Fibroblast of mammary gland (primary cell): ENCODE data around the gene ARHGEF28.

Experiments
- DNase-seq: peaks from one replicate; pipeline ENCODE4 v3.0.0-alpha.2; 2010; ENCODE audit warnings: low read depth
- H3K4me3 ChIP-seq: 2 replicates; pipeline ENCODE4 v1.5.1; 2011; ENCODE audit warnings: low read depth, mild to moderate bottlenecking, low read length, moderate library complexity; ENCODE audit not compliant: control insufficient read depth
- TF ChIP-seq, protein P1 (sequence below): conservative IDR thresholded peaks from 2 replicates; pipeline ENCODE4 v1.5.1; 2011; ENCODE audit warnings: low read depth, low read length, inconsistent platforms; ENCODE audit not compliant: control insufficient read depth, insufficient read depth

ARHGEF28 gene

GRCh38 chr5:73827106-73827450 lies 201.1 kb downstream of the ARHGEF28 start:
- TF ChIP-seq, protein P1, sequence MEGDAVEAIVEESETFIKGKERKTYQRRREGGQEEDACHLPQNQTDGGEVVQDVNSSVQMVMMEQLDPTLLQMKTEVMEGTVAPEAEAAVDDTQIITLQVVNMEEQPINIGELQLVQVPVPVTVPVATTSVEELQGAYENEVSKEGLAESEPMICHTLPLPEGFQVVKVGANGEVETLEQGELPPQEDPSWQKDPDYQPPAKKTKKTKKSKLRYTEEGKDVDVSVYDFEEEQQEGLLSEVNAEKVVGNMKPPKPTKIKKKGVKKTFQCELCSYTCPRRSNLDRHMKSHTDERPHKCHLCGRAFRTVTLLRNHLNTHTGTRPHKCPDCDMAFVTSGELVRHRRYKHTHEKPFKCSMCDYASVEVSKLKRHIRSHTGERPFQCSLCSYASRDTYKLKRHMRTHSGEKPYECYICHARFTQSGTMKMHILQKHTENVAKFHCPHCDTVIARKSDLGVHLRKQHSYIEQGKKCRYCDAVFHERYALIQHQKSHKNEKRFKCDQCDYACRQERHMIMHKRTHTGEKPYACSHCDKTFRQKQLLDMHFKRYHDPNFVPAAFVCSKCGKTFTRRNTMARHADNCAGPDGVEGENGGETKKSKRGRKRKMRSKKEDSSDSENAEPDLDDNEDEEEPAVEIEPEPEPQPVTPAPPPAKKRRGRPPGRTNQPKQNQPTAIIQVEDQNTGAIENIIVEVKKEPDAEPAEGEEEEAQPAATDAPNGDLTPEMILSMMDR = no peak
- H3K4me3 ChIP-seq = no peak overlapping the region
- no peak for DNase-seq

DNA sequence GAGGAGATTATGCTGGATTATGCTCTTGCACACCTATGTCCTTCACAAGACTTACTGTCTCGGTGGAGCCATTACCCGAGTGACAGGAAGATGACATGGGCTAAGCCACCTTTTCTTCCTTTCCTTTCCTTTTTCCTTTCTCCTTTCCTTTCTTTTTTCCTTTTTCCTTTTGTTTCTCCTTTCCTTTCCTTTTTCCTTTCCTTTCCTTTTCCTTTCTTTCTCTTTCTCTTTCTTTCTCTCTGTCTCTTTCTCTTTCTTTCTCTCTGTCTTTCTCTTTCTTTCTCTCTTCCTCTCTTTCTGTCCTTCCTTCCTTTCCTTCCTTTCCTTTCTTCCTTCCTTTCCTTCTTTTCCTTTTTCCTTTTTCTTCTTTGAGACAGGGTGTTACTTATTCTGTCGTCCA lies 202.5 kb downstream of the ARHGEF28 start:
- H3K4me3 ChIP-seq = no peak overlapping the region
- TF ChIP-seq, protein P1 = no peak
- no peak for DNase-seq

DNA sequence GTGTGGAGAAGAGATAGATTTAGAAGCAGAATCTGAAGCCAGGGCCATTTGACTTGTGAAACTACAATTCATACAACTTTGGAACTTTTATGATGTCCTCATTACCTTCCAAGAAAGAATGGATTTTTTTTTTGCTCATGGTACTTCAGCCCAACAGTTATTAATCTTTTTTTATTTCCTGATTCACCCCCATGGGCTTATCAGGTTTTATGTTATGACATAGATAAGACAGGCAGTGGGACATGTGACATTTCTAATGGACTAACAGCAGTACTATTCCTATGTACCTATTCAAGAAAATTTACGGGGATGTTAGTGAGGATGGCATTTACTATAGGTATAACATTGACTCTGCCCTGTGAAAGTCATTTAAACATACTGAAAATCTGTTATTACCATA lies 204.7 kb downstream of the ARHGEF28 start:
- TF ChIP-seq, protein P1 = no peak

DNA sequence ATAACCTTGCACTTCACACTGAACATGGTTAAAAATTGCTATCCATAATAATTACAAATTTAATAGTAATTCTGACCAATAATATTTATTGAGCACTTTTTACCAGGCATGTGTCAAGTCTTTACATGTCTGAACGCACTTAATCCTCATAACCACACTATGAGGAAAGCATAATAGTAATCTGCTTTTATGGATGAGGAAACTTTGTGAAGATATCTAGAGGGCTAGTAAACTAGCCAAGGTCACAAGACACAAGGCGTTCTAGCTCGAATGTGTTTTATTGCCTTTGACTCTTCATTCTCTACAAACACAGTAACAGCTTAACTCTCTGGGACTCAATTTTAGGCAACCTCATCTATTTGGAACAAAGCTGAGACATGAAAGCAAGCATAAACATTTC lies 205.1 kb downstream of the ARHGEF28 start:
- H3K4me3 ChIP-seq = no peak overlapping the region
- TF ChIP-seq, protein P1 = no peak
- no peak for DNase-seq

More for the DNA sequence above, 204.7 kb downstream of the ARHGEF28 start:
- no peak overlapping the region for H3K4me3 ChIP-seq
- no peak for DNase-seq

DNA sequence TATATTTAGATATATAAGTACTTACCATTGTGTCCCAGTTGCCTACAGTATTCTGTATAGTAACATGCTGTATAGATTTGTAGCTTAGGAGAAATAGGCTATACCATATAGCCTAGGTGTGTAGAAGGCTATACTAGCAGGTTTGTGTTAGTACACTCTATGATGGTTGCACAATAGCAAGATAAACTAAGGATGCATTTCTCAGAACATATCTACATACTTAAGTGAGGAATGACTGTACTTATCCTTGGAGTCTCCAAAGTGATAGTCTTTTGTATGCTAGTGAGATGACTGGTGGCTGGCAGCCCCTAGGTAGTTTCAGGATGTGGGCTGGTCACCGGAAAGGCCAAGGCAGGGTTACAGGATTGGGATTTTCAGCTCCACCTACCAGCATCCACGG lies 208.7 kb downstream of the ARHGEF28 start:
- no peak overlapping the region for H3K4me3 ChIP-seq
- no peak for DNase-seq
- TF ChIP-seq, protein P1 = no peak

- H3K4me3 ChIP-seq = no peak overlapping the region
- TF ChIP-seq, protein P1 = no peak
- DNase-seq = no peak
Measured at GRCh38 chr5:73835726-73836125, 209.7 kb downstream of the ARHGEF28 start.

- TF ChIP-seq, protein P1 = no peak
- no peak overlapping the region for H3K4me3 ChIP-seq
- DNase-seq = no peak
Measured at GRCh38 chr5:73836607-73837006, 210.6 kb downstream of the ARHGEF28 start.
